ENCODE measurements around the gene FBLN2. TPM values are rescaled to one million over a fixed set of nuclear protein-coding genes. Genes with fewer than 3 reads are reported as not detected.

The FBLN2 gene
- total RNA-seq, 1 donor from 2014 or later: 1.3 TPM

- TF ChIP-seq CTCF (IDR thresholded peaks at IDR 0.05): no peak
- Mint-ChIP-seq H3K27me3 (peaks cover 11% of the 10 kb centered on the region), H3K4me1 (no peaks in the 10 kb centered on the region), H3K36me3 (ENCODE audit: low read depth) (no peaks in the 10 kb centered on the region), H3K9me3 (no peaks in the 10 kb centered on the region), H3K27ac (no peak overlapping the region), H3K4me3 (no peak overlapping the region)
- DNase-seq: no peak
- POLR2A ChIA-PET: no interaction called here
- no peak for ATAC-seq (ENCODE audit: low read depth)
- CTCF ChIA-PET: no interaction called here
- intact Hi-C loops (cut with micrococcal nuclease): no loop called here
Measured at GRCh38 chr3:13677272-13677671, 128.3 kb downstream of the FBLN2 start.

GRCh38 chr3:13681931-13682330, 133.0 kb downstream of the FBLN2 start:
- H3K36me3 Mint-ChIP-seq (ENCODE audit: low read depth): no peaks in the 10 kb centered on the region
- DNase-seq (no peak), ATAC-seq (ENCODE audit: low read depth) (no peak)
- POLR2A ChIA-PET: no interaction called here
- no peak overlapping the region for H3K4me3 Mint-ChIP-seq
- H3K27ac Mint-ChIP-seq: no peak overlapping the region
- intact Hi-C loops (cut with micrococcal nuclease): no loop called here
- CTCF ChIA-PET: no interaction called here
- no peaks in the 10 kb centered on the region for H3K4me1 Mint-ChIP-seq
- TF ChIP-seq CTCF (IDR thresholded peaks at IDR 0.05): no peak
- H3K9me3 Mint-ChIP-seq: no peaks in the 10 kb centered on the region
- H3K27me3 Mint-ChIP-seq: peaks cover 7% of the 10 kb centered on the region

- no peaks in the 10 kb centered on the region for H3K36me3 Mint-ChIP-seq (ENCODE audit: low read depth)
- ChIA-PET CTCF (no interaction called here), POLR2A (no interaction called here)
- H3K9me3 Mint-ChIP-seq: no peaks in the 10 kb centered on the region
- no peak overlapping the region for H3K27ac Mint-ChIP-seq
- no peak for ATAC-seq (ENCODE audit: low read depth)
- H3K27me3 Mint-ChIP-seq: peaks cover 6% of the 10 kb centered on the region
- no peak for TF ChIP-seq CTCF (IDR thresholded peaks at IDR 0.05)
- no peaks in the 10 kb centered on the region for H3K4me1 Mint-ChIP-seq
- intact Hi-C loops (cut with micrococcal nuclease): no loop called here
- no peak overlapping the region for H3K4me3 Mint-ChIP-seq
- no peak for DNase-seq
Measured at GRCh38 chr3:13682331-13683013, 133.5 kb downstream of the FBLN2 start.

- ATAC-seq (ENCODE audit: low read depth): no peak
- TF ChIP-seq CTCF (IDR thresholded peaks at IDR 0.05): no peak
- Mint-ChIP-seq H3K9me3 (no peaks in the 10 kb centered on the region), H3K27ac (no peak overlapping the region), H3K27me3 (peaks cover 4% of the 10 kb centered on the region), H3K4me3 (no peak overlapping the region), H3K4me1 (no peaks in the 10 kb centered on the region), H3K36me3 (ENCODE audit: low read depth) (no peaks in the 10 kb centered on the region)
- DNase-seq: no peak
- POLR2A ChIA-PET: no interaction called here
- intact Hi-C loops (cut with micrococcal nuclease): no loop called here
- CTCF ChIA-PET: no interaction called here
Measured at GRCh38 chr3:13683288-13683687, 134.4 kb downstream of the FBLN2 start.

- intact Hi-C loops (cut with micrococcal nuclease): no loop called here
- H3K27ac Mint-ChIP-seq: no peak overlapping the region
- ATAC-seq (ENCODE audit: low read depth) (no peak), DNase-seq (no peak)
- no peak for TF ChIP-seq CTCF (IDR thresholded peaks at IDR 0.05)
- H3K4me3 Mint-ChIP-seq: no peak overlapping the region
- H3K36me3 Mint-ChIP-seq (ENCODE audit: low read depth): no peaks in the 10 kb centered on the region
- H3K9me3 Mint-ChIP-seq: no peaks in the 10 kb centered on the region
- POLR2A ChIA-PET: no interaction called here
- peaks cover 4% of the 10 kb centered on the region for H3K27me3 Mint-ChIP-seq
- no peaks in the 10 kb centered on the region for H3K4me1 Mint-ChIP-seq
- CTCF ChIA-PET: no interaction called here
Measured at GRCh38 chr3:13683772-13684171, 134.8 kb downstream of the FBLN2 start.
